ENCODE measurements around the gene ASIC1. TPM values are rescaled to one million over a fixed set of nuclear protein-coding genes. Genes with fewer than 3 reads are reported as not detected.
A peak's percentile ranks its signal among the peaks of the same experiment; 100 is the strongest.

ASIC1 gene
- total RNA-seq, 1 donor = 1.3 TPM

DNA sequence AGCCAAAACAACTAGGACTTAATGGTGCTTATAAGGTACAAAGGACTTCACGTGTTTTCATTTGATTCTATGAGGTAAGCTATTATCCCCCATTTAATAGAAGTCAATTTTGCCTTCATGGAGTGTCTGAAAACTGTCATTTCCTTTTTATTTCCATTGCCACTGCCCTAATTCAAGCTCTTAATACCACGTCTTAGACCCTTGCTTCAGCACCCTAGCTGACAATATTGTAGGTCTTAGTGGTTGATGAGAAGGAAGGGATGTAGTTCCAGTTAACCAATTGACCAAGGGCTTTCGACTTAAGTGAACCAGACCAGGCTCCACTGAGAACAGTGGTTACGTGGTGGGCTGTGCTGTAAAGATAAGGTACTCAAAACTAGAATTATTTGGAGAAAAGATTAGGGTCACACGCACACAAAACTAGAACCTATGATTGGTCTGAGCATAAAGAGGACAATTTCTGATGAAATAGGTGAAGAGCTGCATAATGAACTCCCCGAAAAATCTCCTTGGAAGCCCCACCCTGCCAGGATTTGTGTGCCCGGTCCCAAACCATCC lies 9.6 kb upstream of the ASIC1 start:
- no peak overlapping the region for H3K4me3 ChIP-seq (ENCODE audit: low read depth, low read length)
- DNase-seq (ENCODE audit: low read depth) = no peak
- TF ChIP-seq CTCF (IDR thresholded peaks at IDR 0.05; ENCODE audit: insufficient read depth, low read depth, low read length) = no peak

DNA sequence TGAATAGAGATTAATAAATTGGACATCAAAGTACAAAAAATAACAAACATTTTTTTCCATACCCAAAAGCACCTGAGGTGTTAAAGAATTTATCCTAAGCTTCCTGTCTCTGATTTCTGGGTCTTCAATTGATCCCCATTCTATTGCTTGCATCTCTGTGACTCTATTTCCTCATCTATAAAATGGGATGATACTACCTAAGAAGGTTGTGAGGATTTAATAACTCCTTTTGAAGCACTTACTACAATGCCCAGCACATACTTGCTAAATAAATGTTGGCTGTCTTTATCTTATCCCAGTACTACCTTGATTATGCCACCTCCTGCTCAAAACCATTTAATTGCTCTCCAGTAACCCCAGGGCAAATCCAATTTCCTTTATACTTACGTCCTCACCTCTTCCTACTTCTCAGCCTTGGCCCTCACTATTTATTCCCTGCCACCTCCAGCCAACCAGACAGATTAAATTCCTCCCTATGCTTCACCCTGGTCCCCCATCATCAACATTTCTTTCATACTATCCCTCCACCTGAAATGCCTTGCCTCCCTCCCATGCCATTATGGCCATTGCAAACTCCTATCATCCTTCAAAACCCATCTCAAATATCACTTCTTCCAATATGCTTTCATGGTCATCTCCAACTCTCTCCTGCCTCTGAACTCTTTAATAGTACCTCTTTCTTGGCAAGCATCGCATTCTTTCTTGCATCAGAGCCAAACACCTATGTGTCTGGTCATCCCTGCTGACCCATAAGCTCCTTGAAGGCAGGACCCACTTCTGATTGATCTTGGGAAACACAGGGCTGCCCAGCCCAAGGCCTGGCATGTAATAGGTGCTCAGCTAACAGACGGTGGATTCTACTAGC lies 7.9 kb upstream of the ASIC1 start:
- TF ChIP-seq CTCF (IDR thresholded peaks at IDR 0.05; ENCODE audit: insufficient read depth, low read depth, low read length) = no peak
- H3K4me3 ChIP-seq (ENCODE audit: low read depth, low read length) = no peak overlapping the region
- DNase-seq (ENCODE audit: low read depth) = no peak

GRCh38 chr12:50050119-50050385 lies 7.3 kb upstream of the ASIC1 start:
- H3K4me3 ChIP-seq (ENCODE audit: low read depth, low read length) = peak overlapping the region; percentile 9
- no peak for DNase-seq (ENCODE audit: low read depth)

GRCh38 chr12:50050410-50051098 lies 6.8 kb upstream of the ASIC1 start:
- peak; percentile 93 for DNase-seq (ENCODE audit: low read depth)
- no peak for TF ChIP-seq CTCF (IDR thresholded peaks at IDR 0.05; ENCODE audit: insufficient read depth, low read depth, low read length)
- peak overlapping the region; percentile 9 for H3K4me3 ChIP-seq (ENCODE audit: low read depth, low read length)

More at GRCh38 chr12:50050119-50050385, 7.3 kb upstream of the ASIC1 start:
- no peak for TF ChIP-seq CTCF (IDR thresholded peaks at IDR 0.05; ENCODE audit: insufficient read depth, low read depth, low read length)

DNA sequence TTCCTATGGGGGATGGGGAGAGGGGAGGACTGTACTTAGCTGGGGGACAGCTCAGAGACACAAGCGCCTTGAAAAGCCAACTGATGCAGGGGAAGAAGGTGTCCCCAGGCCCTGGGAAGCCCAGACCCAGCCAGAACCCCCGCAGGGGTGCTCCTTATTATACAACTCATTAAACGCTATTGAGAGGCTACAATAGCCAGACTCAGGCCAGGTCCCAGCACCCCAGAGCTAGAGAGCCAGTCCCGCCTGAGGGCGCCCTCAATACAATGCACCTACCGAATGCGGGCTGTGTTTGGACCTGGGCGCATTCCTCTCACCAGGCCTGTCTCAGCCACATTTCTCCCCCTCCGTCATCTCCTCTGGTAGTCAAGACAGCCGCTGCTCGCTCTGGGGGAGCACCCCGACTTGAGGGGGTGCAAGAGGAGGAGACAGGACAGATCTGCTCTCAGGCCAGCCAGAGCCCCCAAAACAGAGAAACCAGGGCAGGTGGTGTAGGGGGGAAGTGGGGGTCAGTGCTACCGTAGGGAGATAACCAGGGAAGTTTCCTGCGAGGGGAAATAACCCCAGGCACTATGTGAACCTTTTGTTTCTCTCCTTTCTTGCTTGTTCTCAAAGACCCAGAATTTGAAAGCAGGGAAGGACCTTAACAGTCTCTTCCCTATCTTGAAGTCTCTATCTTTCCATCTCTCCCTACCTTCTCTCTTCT lies 6.1 kb upstream of the ASIC1 start:
- no peak for DNase-seq (ENCODE audit: low read depth)
- no peak for TF ChIP-seq CTCF (IDR thresholded peaks at IDR 0.05; ENCODE audit: insufficient read depth, low read depth, low read length)
- no peak overlapping the region for H3K4me3 ChIP-seq (ENCODE audit: low read depth, low read length)

- TF ChIP-seq CTCF (IDR thresholded peaks at IDR 0.05; ENCODE audit: insufficient read depth, low read depth, low read length) = no peak
- no peak for DNase-seq (ENCODE audit: low read depth)
- no peak overlapping the region for H3K4me3 ChIP-seq (ENCODE audit: low read depth, low read length)
Measured at GRCh38 chr12:50052544-50052943, 4.9 kb upstream of the ASIC1 start.

Measured in fibroblast of villous mesenchyme (primary cell).